Measurements from ENCODE around the gene KRTAP5-8. TPM values are rescaled to one million over a fixed set of nuclear protein-coding genes. Genes with fewer than 3 reads are reported as not detected.

Gene KRTAP5-8
- total and polyA plus RNA-seq, 2 experiments from 2014 or later = not detected

DNA sequence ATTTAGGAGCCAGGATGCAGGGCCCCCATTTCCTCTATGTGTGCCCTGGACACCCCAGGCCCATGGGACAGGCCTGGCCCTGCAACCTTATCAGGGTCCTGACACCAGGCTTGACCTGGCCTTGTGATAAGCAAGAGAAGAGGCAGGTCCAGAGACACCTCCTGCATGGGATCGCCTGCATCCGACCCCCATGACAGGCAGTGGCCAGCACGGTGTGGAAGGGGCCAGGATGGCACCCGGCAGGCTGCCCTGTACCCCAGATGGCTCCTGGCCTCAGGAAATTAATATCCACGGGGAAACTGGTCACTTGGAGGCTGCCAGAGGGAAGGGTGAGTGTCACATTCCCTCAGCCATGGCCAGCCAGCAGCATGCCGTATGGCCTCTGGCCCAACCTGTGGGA, 17.2 kb downstream of the KRTAP5-8 start:
- no peak for ATAC-seq
- Histone ChIP-seq H3F3A (replicated peaks; ENCODE audit: low read depth) (no peaks in the 10 kb centered on the region), H3K4me2 (no peak overlapping the region), H3K4me3 (no peak overlapping the region), H3K9me2 (ENCODE audit: insufficient read depth) (no peaks in the 10 kb centered on the region), H3K79me2 (replicated peaks; ENCODE audit: insufficient read depth) (no peaks in the 10 kb centered on the region), H2AFZ (no peak overlapping the region), H4K20me1 (replicated peaks; ENCODE audit: insufficient read depth) (no peaks in the 10 kb centered on the region), H3K36me3 (ENCODE audit: insufficient read depth) (peaks cover 3% of the 10 kb centered on the region; the same call in 1 of the 2 replicates), H3K4me1 (ENCODE audit: insufficient read depth) (no peaks in the 10 kb centered on the region), H3K27me3 (ENCODE audit: insufficient read depth) (no peaks in the 10 kb centered on the region), H3K27ac (ENCODE audit: low read depth) (no peak overlapping the region)
- DNase-seq (ENCODE audit: low spot score) = no peak
- Mint-ChIP-seq H3K9me3 (peaks cover 28% of the 10 kb centered on the region), H3K27ac (no peak overlapping the region), H3K4me1 (peaks cover 5% of the 10 kb centered on the region), H3K4me3 (no peak overlapping the region), H3K36me3 (ENCODE audit: low read depth) (peaks cover 9% of the 10 kb centered on the region; the same call in 2 of the 3 replicates), H3K27me3 (ENCODE audit: insufficient read depth, low read depth, poor library complexity) (peaks cover 2% of the 10 kb centered on the region)
- TF ChIP-seq NANOG (IDR thresholded peaks at IDR 0.05; ENCODE audit: borderline replicate concordance) = no peak
- TF ChIP-seq CREB1 (CRISPR knock-in tag; IDR thresholded peaks at IDR 0.05; ENCODE audit: low read depth) = no peak
- no peak for TF ChIP-seq EZH2 (IDR thresholded peaks at IDR 0.05; ENCODE audit: low read depth, unreplicated experiment)
- TF ChIP-seq, protein P1, sequence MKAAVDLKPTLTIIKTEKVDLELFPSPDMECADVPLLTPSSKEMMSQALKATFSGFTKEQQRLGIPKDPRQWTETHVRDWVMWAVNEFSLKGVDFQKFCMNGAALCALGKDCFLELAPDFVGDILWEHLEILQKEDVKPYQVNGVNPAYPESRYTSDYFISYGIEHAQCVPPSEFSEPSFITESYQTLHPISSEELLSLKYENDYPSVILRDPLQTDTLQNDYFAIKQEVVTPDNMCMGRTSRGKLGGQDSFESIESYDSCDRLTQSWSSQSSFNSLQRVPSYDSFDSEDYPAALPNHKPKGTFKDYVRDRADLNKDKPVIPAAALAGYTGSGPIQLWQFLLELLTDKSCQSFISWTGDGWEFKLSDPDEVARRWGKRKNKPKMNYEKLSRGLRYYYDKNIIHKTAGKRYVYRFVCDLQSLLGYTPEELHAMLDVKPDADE (IDR thresholded peaks at IDR 0.05) = no peak
- no peak for TF ChIP-seq ZNF462 (CRISPR knock-in tag; IDR thresholded peaks at IDR 0.05)
- no peak for TF ChIP-seq EZH2phosphoT487 (IDR thresholded peaks at IDR 0.05; ENCODE audit: unreplicated experiment)
- no peak for TF ChIP-seq ZNF114 (CRISPR knock-in tag; IDR thresholded peaks at IDR 0.05)
- no peak for TF ChIP-seq STAT1 (IDR thresholded peaks at IDR 0.05; ENCODE audit: unreplicated experiment)
- TF ChIP-seq CTCF (conservative IDR thresholded peaks at IDR 0.05; ENCODE audit: low read depth in 2 of 2) = no peak
- TF ChIP-seq ZNF331 (CRISPR knock-in tag; IDR thresholded peaks at IDR 0.05; ENCODE audit: low read depth) = no peak
- TF ChIP-seq REST (IDR thresholded peaks at IDR 0.05; ENCODE audit: unreplicated experiment) = no peak
